HG02623 (cell line): ENCODE measurements around the gene CDC42EP5.
"Not testable (repeated sequence)": the region's sequence is repeated elsewhere in the genome, so short reads cannot be mapped to it uniquely, and the experiment has no call there.

Experiments
- ATAC-seq: cut with Tn5 transposase; IDR thresholded peaks from one replicate; pipeline ENCODE4 v1.9.1; 2021; ENCODE audit warnings: moderate library complexity; ENCODE audit not compliant: unreplicated experiment

CDC42EP5 gene

DNA sequence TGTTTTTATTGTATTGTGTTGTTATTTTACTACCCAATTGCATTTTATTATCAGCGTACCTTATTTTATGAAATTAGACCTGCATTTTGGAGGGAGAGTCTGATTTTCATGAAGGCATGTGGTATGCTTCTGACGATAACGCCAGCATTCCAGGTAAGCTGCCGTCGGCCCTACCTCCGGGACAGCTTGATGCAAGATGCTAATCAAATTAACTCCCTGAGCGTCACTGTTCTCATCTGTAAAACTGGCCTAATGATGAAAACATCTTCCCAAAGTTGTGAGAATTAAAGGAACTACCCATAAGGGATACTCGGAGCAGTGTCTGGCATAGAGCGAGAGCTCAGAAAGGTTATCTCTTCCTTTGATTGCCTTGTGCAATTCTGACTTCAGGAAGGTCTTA is 16.7 kb upstream of the CDC42EP5 start:
- no peak for ATAC-seq

GRCh38 chr19:54489341-54489740 is 16.2 kb upstream of the CDC42EP5 start:
- ATAC-seq, result no peak

GRCh38 chr19:54485851-54486250 is 12.8 kb upstream of the CDC42EP5 start:
- ATAC-seq, result no peak

DNA sequence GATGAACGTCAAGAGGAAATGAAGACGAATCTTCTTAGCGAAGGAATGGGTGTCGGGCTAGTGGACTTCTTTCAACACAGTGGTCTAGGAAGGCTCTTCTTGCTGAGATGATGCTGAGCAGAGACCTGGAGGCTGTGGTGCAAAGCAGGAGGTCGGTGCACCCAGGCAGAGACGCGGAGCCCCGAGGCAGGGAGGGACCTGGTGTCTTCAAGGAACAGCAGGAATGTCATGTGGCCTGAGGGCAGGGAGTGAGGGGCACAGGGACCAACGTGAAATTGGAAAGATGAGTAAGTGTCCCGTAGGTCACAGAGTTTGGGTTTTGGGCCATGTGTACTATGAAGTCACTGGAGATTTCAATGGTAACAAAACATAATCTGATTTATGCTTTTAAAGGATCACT is 11.4 kb upstream of the CDC42EP5 start:
- ATAC-seq, result no peak

GRCh38 chr19:54482889-54483288 is 9.8 kb upstream of the CDC42EP5 start:
- no peak for ATAC-seq

DNA sequence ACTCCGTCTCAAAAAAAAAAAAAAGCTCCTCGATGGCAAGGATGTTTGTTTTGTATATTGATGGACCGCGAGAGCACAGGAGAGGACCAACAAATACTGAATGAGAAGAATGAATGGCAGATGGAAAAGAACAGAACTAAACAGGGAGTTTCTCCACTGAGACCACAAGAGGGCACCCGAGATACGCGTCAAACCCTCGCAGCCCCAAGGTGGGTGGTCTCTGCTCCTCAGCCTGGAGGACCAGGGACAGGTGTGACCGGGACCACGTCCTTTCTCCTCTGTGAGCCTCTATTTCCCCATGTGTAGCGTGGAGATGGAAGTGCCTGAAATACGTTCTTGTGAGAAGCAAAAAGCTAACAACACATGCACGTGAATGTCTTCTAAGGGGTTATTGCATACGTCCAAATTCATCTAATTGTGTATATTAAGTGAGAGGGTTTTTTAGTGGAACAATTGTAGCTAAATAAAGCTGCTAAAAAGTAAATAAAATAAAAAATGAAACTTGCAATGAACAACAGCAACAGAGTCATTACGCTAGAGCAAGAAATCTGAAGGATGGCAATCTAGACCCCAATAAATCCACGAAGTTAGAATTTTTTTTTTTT is 8.3 kb upstream of the CDC42EP5 start:
- ATAC-seq, result no peak

GRCh38 chr19:54480051-54480450 is 7.0 kb upstream of the CDC42EP5 start:
- no peak for ATAC-seq

- no peak for ATAC-seq
Measured at GRCh38 chr19:54478677-54479266, 5.7 kb upstream of the CDC42EP5 start.

- no peak for ATAC-seq
Measured at GRCh38 chr19:54477650-54478049, 4.6 kb upstream of the CDC42EP5 start.

- no peak for ATAC-seq
Measured at GRCh38 chr19:54475706-54476105, 2.6 kb upstream of the CDC42EP5 start.

- no peak for ATAC-seq
Measured at GRCh38 chr19:54473892-54474372, 836 bp upstream of the CDC42EP5 start.

GRCh38 chr19:54470991-54471782 is 1.9 kb downstream of the CDC42EP5 start:
- no peak for ATAC-seq

DNA sequence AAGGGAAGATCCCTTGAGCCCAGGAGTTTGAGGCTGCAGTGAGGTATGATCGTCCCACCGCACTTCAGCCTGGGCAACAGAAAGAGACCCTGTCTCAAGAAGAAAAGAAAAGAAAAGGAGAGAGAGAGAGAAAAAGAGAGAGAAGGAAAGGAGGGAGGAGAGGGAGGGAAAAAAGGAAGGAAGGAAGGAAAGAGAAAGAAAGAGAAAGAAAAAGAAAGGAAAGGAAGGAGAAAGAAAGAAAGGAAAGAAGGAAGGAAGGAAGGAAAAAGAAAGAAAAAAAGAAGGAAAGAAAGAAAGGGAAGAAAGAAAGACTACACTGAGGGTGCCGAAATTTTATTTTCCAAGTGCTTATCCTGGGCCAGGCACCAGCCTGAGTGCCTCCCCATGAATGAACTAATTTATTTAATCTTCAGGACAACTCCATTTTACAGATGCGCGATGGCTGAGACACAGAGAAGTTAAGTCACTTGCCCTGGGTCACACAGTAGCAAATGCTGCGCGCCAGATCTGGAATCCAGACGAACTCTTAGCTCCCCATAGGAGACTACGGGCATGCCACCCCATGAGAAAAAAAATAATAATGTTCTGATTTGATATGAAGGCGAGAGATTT is 2.7 kb downstream of the CDC42EP5 start:
- no peak for ATAC-seq

- ATAC-seq, result no peak
Measured at GRCh38 chr19:54469496-54469934, 3.6 kb downstream of the CDC42EP5 start.

DNA sequence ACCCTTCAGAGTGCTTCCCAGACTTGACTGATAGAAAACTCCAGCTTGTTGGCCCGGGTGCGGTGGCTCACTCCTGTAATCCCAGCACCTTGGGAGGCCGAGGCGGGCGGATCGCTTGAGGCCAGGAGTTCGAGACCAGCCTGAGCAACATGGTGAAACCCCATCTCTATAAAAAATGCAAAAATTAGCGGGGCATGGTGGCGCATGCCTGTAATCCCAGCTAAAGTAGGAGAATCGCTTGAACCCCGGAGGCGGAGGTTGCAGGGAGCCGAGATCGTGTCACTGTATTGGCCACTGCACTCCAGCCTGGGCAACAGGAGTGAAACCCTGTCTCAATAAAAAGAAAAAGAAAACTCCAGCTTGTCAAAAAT is 7.0 kb downstream of the CDC42EP5 start:
- ATAC-seq, result not testable (repeated sequence)

DNA sequence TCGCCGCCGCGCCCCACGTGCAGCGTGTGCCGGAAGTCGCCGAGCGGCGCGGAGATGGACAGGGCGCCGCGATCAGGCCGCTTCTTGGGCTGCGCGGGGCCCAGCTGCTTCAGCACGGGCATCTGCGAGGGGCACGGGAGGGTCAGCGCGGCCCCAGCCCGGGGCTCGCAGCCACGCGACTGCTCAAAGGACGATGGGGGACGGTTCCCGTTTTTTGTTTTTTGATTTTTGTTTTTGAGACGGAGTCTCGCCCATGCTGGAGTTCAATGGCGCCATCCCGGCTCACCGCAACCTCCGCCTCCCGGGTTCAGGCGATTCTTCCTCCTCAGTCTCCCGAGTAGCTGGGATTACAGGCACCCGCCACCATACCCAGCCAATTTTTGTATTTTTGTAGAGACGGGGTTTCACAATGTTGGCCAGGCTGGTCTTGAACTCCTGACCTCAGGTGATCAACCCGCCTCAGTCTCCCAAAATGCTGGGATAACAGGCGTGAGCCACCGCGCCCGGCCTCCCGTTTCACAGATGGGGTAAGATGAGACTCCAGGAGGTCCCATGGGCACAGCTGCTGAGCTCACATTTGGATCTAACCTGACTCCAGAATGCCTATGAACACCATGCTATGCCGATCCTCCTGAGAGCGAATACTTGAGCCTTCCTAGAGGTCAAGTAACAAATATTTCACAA is 7.5 kb downstream of the CDC42EP5 start:
- ATAC-seq, result no peak

GRCh38 chr19:54464630-54465425 is 8.3 kb downstream of the CDC42EP5 start:
- peak; percentile 39 for ATAC-seq

- peak; percentile 36 for ATAC-seq
Measured at GRCh38 chr19:54464044-54464629, 9.0 kb downstream of the CDC42EP5 start.

- peak; percentile 42 for ATAC-seq
Measured at GRCh38 chr19:54463531-54464043, 9.5 kb downstream of the CDC42EP5 start, which contains the start of gene LENG9. Gene LENG9 (minus strand): TSS chr19:54463778. CDS start chr19:54463526, 252 bp downstream.
